PC-9 (cell line): ENCODE measurements around the gene GABRG1. TPM values are rescaled to one million over a fixed set of nuclear protein-coding genes. Genes with fewer than 3 reads are reported as not detected.

Experiments used
- BruUV-seq: library from RNA; stranded (reverse); fragments of 400-500 nt; replicated peaks from 2 replicates; lab custom pipeline; 2021; lab: Mats Ljungman, UMichigan
- CTCF ChIA-PET: fragments of 300-600 bp; sonication (Branson Sonifier 250); formaldehyde crosslinking; loops from one replicate; lab custom pipeline; 2022; ENCODE audit warnings: antibody characterized with exemption; lab: Charles Lee
- POLR2A ChIA-PET: fragments of 300-600 bp; sonication (Branson Sonifier 250); formaldehyde crosslinking; loops from one replicate; lab custom pipeline; 2022; ENCODE audit warnings: antibody characterized with exemption; ENCODE audit not compliant: unreplicated experiment; lab: Charles Lee
- DNase-seq, 2 experiments: peaks; one replicate each; pipeline versions ENCODE4 v3.0.0 to v3.0.0-alpha.2; 2015 to 2022; ENCODE audit warnings: mixed read lengths in 1 of 2
- H2AFZ ChIP-seq: fragments of 200-600 bp; sonication (generic); 2 replicates; pipeline ENCODE4 v1.8.1; 2017; ENCODE audit warnings: antibody characterized with exemption
- H3F3A ChIP-seq: fragments of 200-600 bp; sonication (generic); 2 replicates; pipeline ENCODE4 v1.8.1; 2017; ENCODE audit warnings: antibody characterized with exemption, mild to moderate bottlenecking, low read depth; ENCODE audit not compliant: insufficient read depth
- H3K27ac ChIP-seq: fragments of 200-600 bp; sonication (generic); 2 replicates; pipeline ENCODE4 v1.6.1; 2016; ENCODE audit warnings: mixed run types
- H3K27me3 ChIP-seq: fragments of 200-600 bp; sonication (generic); 2 replicates; pipeline ENCODE4 v1.6.1; 2016; ENCODE audit warnings: low read depth, mixed run types; ENCODE audit not compliant: insufficient read depth
- H3K36me3 ChIP-seq: fragments of 200-600 bp; sonication (generic); 2 replicates; pipeline ENCODE4 v1.6.1; 2016; ENCODE audit warnings: low read depth, mixed run types
- H3K4me1 ChIP-seq: fragments of 200-600 bp; sonication (generic); replicated peaks from 2 replicates; pipeline ENCODE4 v1.6.1; 2016; ENCODE audit warnings: mixed run types; ENCODE audit not compliant: insufficient read depth
- H3K4me2 ChIP-seq: fragments of 200-600 bp; sonication (generic); 2 replicates; pipeline ENCODE4 v1.6.1; 2017; ENCODE audit warnings: mixed run types
- H3K4me3 ChIP-seq: fragments of 200-600 bp; sonication (generic); 2 replicates; pipeline ENCODE4 v1.6.1; 2016; ENCODE audit warnings: mixed run types
- H3K79me2 ChIP-seq: fragments of 200-600 bp; sonication (generic); 2 replicates; pipeline ENCODE4 v1.6.1; 2017; ENCODE audit warnings: low read depth, mixed run types
- H3K9me2 ChIP-seq: fragments of 200-600 bp; sonication (generic); 2 replicates; pipeline ENCODE4 v1.8.1; 2017; ENCODE audit warnings: mild to moderate bottlenecking; ENCODE audit not compliant: insufficient read depth
- H3K9me3 ChIP-seq: fragments of 200-600 bp; sonication (generic); 2 replicates; pipeline ENCODE4 v1.8.1; 2016; ENCODE audit warnings: low read depth; ENCODE audit not compliant: insufficient read depth
- H4K20me1 ChIP-seq: fragments of 200-600 bp; sonication (generic); 2 replicates; pipeline ENCODE4 v1.8.1; 2017; ENCODE audit not compliant: insufficient read depth
- CTCF ChIP-seq: fragments of 200-600 bp; sonication (generic); conservative IDR thresholded peaks from 2 replicates; pipeline ENCODE4 v1.6.1; 2017; ENCODE audit warnings: mixed run types, antibody characterized with exemption, mild to moderate bottlenecking, moderate library complexity
- EZH2 ChIP-seq: fragments of 200-600 bp; sonication (generic); IDR thresholded peaks from 2 replicates; pipeline ENCODE4 v1.8.0; 2017; ENCODE audit warnings: antibody characterized with exemption, low read depth
- intact Hi-C: fragments of 100-400 bp; cut with micrococcal nuclease; formaldehyde crosslinking; loops from one replicate; pipeline ENCODE4 v1.10.0; 2022; ENCODE audit not compliant: unreplicated experiment
- total RNA-seq: library from RNA; stranded (reverse); gene quantifications from 2 replicates; pipeline ENCODE4 v1.2.3, GENCODE V29; 2021

The GABRG1 gene
- total RNA-seq, 1 experiment from 2014 or later = not detected

DNA sequence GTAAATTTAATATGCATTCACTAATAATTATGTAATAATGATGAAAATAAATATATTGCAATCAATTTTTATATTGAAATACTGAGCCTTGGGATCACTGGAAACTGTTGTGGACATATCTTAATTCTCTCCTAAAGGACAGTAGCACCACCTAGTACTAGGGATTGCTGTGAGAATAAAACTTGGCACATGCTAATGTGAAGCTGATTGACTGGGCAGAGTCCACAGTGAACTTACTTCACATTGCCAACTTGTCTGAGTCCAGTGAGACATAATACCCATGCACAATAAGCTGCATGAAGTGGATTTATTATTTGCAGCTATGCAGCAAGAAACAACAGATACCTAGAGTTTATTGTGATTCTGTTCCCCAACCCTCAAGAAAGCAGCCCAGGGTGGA is 131.1 kb downstream of the GABRG1 start:
- intact Hi-C loops = no loop called here
- POLR2A ChIA-PET = no interaction called here
- no peaks in the 10 kb centered on the region for H4K20me1 ChIP-seq
- H3K4me2 ChIP-seq = no peak overlapping the region
- H3K36me3 ChIP-seq = no peaks in the 10 kb centered on the region
- H3K27ac ChIP-seq = no peak overlapping the region
- DNase-seq = no peak
- no TSS peak for BruUV-seq
- H3K4me3 ChIP-seq = no peak overlapping the region
- H3K79me2 ChIP-seq = no peaks in the 10 kb centered on the region
- CTCF ChIA-PET = no interaction called here
- no peak overlapping the region for H2AFZ ChIP-seq
- no peaks in the 10 kb centered on the region for H3K4me1 ChIP-seq
- H3K9me3 ChIP-seq = no peaks in the 10 kb centered on the region
- no peaks in the 10 kb centered on the region for H3K9me2 ChIP-seq
- no peaks in the 10 kb centered on the region for H3K27me3 ChIP-seq
- no peaks in the 10 kb centered on the region for H3F3A ChIP-seq
- TF ChIP-seq CTCF (no peak), EZH2 (no peak)

GRCh38 chr4:45989775-45990174 is 134.1 kb downstream of the GABRG1 start:
- no peaks in the 10 kb centered on the region for H3K36me3 ChIP-seq
- H2AFZ ChIP-seq = no peak overlapping the region
- no peak overlapping the region for H3K4me3 ChIP-seq
- no peaks in the 10 kb centered on the region for H3K9me2 ChIP-seq
- no peaks in the 10 kb centered on the region for H3K9me3 ChIP-seq
- TF ChIP-seq CTCF (no peak), EZH2 (no peak)
- no peak overlapping the region for H3K4me2 ChIP-seq
- no peaks in the 10 kb centered on the region for H3K27me3 ChIP-seq
- no peaks in the 10 kb centered on the region for H3K4me1 ChIP-seq
- H3F3A ChIP-seq = no peaks in the 10 kb centered on the region
- no peaks in the 10 kb centered on the region for H3K79me2 ChIP-seq
- POLR2A ChIA-PET = no interaction called here
- intact Hi-C loops = no loop called here
- H4K20me1 ChIP-seq = no peaks in the 10 kb centered on the region
- CTCF ChIA-PET = no interaction called here
- H3K27ac ChIP-seq = no peak overlapping the region
- BruUV-seq = no TSS peak
- no peak for DNase-seq

- Histone ChIP-seq H3K9me3 (no peaks in the 10 kb centered on the region), H3K79me2 (no peaks in the 10 kb centered on the region), H3K9me2 (no peaks in the 10 kb centered on the region), H3K27ac (no peak overlapping the region), H3K36me3 (no peaks in the 10 kb centered on the region), H3K4me3 (no peak overlapping the region), H3K4me1 (no peaks in the 10 kb centered on the region), H2AFZ (no peak overlapping the region), H3K4me2 (no peak overlapping the region), H3K27me3 (no peaks in the 10 kb centered on the region), H4K20me1 (no peaks in the 10 kb centered on the region), H3F3A (no peaks in the 10 kb centered on the region)
- TF ChIP-seq CTCF = no peak
- TF ChIP-seq EZH2 = no peak
- ChIA-PET POLR2A (no interaction called here), CTCF (no interaction called here)
- intact Hi-C loops = no loop called here
- no TSS peak for BruUV-seq
- DNase-seq = no peak
Observed at GRCh38 chr4:45987858-45988257, 136.0 kb downstream of the GABRG1 start.
